HepG2 (cell line): ENCODE results near the gene RUSF1. TPM values are rescaled to one million over a fixed set of nuclear protein-coding genes. Genes with fewer than 3 reads are reported as not detected.

Source experiments
- EP300 ChIP-seq, 3 experiments: sonication (generic) in 1 of 3; formaldehyde crosslinking in 1 of 3; IDR thresholded peaks; 2 replicates each; pipeline versions ENCODE4 v1.5.1 to v1.6.1; 2011 to 2020; ENCODE audit warnings: low read depth in 2 of 3, low read length in 2 of 3, borderline replicate concordance in 1 of 3, improper control_type of control experiment in 1 of 3, mild to moderate bottlenecking in 1 of 3, missing genetic modification reagents in 1 of 3, moderate library complexity in 1 of 3
- GABPB1 ChIP-seq: IDR thresholded peaks from 2 replicates; pipeline ENCODE4 v1.6.1; 2016; ENCODE audit warnings: mild to moderate bottlenecking, missing genetic modification reagents, moderate library complexity, missing compliant biosample characterization
- MYNN ChIP-seq: sonication (generic); formaldehyde crosslinking; IDR thresholded peaks from 2 replicates; pipeline ENCODE4 v1.4.0; 2020; ENCODE audit warnings: mild to moderate bottlenecking, low read depth, missing genetic modification reagents
- NFAT5 ChIP-seq: sonication (generic); formaldehyde crosslinking; IDR thresholded peaks from 2 replicates; pipeline ENCODE4 v1.4.0; 2020; ENCODE audit warnings: missing genetic modification reagents
- POLR2AphosphoS5 ChIP-seq: IDR thresholded peaks from 2 replicates; pipeline ENCODE4 v1.6.1; 2012; ENCODE audit warnings: low read depth, low read length
- TERF1 ChIP-seq: sonication (generic); formaldehyde crosslinking; IDR thresholded peaks from 2 replicates; pipeline ENCODE4 v1.8.0; 2022; ENCODE audit warnings: mild to moderate bottlenecking, missing genetic modification reagents, moderate library complexity
- ZBTB40 ChIP-seq, 2 experiments: fragments of 450-650 bp in 1 of 2; sonication (generic) in 1 of 2; formaldehyde crosslinking in 1 of 2; IDR thresholded peaks; 2 replicates each; pipeline versions ENCODE4 v1.6.1 to v1.8.0; 2016 to 2022; ENCODE audit warnings: antibody characterized with exemption in 1 of 2, mild to moderate bottlenecking in 1 of 2, missing genetic modification reagents in 1 of 2
- ZFP37 ChIP-seq: sonication (generic); formaldehyde crosslinking; IDR thresholded peaks from 2 replicates; pipeline ENCODE4 v1.4.0; 2020; ENCODE audit warnings: missing genetic modification reagents, borderline replicate concordance
- ZNF124 ChIP-seq: sonication (generic); formaldehyde crosslinking; IDR thresholded peaks from 2 replicates; pipeline ENCODE4 v1.4.0; 2020; ENCODE audit warnings: missing genetic modification reagents
- ZNF234 ChIP-seq: sonication (generic); formaldehyde crosslinking; conservative IDR thresholded peaks from 2 replicates; pipeline ENCODE4 v1.5.1; 2020; ENCODE audit warnings: mild to moderate bottlenecking, missing genetic modification reagents
- ZNF75D ChIP-seq: sonication (generic); formaldehyde crosslinking; IDR thresholded peaks from 2 replicates; pipeline ENCODE4 v1.8.1; 2023; ENCODE audit warnings: missing genetic modification reagents, mild to moderate bottlenecking, borderline replicate concordance
- polyA plus RNA-seq, 8 experiments: library from polyadenylated mRNA; depleted of rRNA in 3 of 8; stranded (reverse) in 7 of 8; unstranded in 1 of 8; fragments of >200 nt; fragmentation: Illumina TruSeq in 4 of 8; extraction: Trizol in 4 of 8; gene quantifications; 2 replicates each; pipeline versions ENCODE4 v1.2.1 to v1.2.3, GENCODE V29; 2011 to 2016; ENCODE audit warnings: low read depth in 4 of 8, missing spikeins in 1 of 8, mixed read lengths in 1 of 8; ENCODE audit not compliant: insufficient read depth in 1 of 8
- total RNA-seq, 5 experiments: library from RNA; depleted of rRNA; stranded (reverse); fragments of >200 nt; fragmentation: Illumina TruSeq; extraction: Trizol; gene quantifications; 2 replicates each; pipeline ENCODE4 v1.2.3, GENCODE V29; 2016; ENCODE audit warnings: low read depth in 1 of 5

Gene RUSF1
- total and polyA plus RNA-seq, 2 of the 13 experiments (the other 11 are each of a cell fraction or from before 2014, with no cell fraction given), result 40.8 to 50.2 TPM

- TF ChIP-seq ZNF75D (CRISPR knock-in tag), result 0 out of 2 replicates have a peak, but pooled peaks have one; percentile 61
- TF ChIP-seq NFAT5 (CRISPR knock-in tag), result no peak
- no peak for TF ChIP-seq POLR2AphosphoS5
- TF ChIP-seq ZNF124 (CRISPR knock-in tag), result no peak
- no peak for TF ChIP-seq EP300 (IDR thresholded peaks at IDR 0.05; ENCODE audit: low read depth in 2 of 2, low read length in 2 of 2)
- TF ChIP-seq EP300 (CRISPR knock-in tag; IDR thresholded peaks at IDR 0.05; ENCODE audit: borderline replicate concordance), result 0 out of 2 replicates have a peak, but pooled peaks have one; percentile 15
- no peak for TF ChIP-seq ZBTB40 (IDR thresholded peaks at IDR 0.05)
- TF ChIP-seq ZBTB40 (CRISPR knock-in tag; IDR thresholded peaks at IDR 0.05), result no peak
- TF ChIP-seq MYNN (CRISPR knock-in tag), result no peak
- no peak for TF ChIP-seq TERF1
- no peak for TF ChIP-seq ZNF234 (CRISPR knock-in tag)
- TF ChIP-seq ZFP37 (CRISPR knock-in tag), result no peak
- TF ChIP-seq GABPB1, result peak; percentile 44; the same call in 1 of the 2 replicates
Observed at GRCh38 chr16:31472709-31473203, 35.4 kb downstream of the RUSF1 start (continued).
